ENCODE measurements around the gene CLEC2L. TPM values are rescaled to one million over a fixed set of nuclear protein-coding genes. Genes with fewer than 3 reads are reported as not detected.

Gene CLEC2L
- total RNA-seq, 4 donors from 2014 or later: not detected

DNA sequence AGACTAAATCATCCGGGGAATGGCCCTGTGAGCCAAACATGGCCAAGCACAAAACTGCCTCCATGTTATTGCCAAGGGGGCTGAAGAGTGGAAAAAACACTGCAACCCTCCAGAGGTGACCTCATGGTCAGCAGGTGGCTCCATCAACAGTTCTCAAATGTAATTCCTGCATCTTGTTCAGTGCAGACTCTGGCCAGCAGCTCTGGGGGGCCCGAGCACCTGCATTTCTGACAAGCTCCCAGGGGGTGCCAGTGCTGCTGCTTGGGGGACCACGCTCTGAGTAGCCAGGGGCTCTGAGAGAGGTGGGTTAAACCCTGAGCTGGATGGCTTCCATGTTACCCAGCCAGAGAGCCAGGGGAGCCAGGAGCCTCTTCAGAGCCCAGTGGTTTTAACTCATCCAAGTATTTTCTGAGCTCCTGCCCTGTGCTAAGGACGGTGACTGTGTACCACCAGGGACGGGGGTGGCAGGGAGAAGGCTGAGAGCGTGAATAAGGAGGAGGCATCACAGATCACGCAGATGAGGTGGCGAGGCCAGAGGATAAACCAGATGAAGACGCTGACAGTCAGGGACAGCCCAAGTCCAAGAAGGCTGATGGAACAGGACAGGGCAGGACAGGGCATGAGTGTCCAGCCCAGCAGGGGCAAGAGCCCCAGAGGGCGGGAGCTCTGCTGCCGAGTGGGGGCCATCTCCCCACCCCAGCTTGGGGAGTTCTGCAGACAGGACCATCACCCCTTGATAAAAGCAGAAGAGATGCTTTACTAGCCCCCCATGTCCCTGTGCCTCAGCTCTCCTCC lies 52.9 kb downstream of the CLEC2L start:
- no peaks in the 10 kb centered on the region for H3K27me3 ChIP-seq
- DNase-seq (ENCODE audit: extremely low spot score): no peak
- peaks cover 0 to 4% (median 0%) of the 10 kb centered on the region in 4 donors for H3K4me1 ChIP-seq
- no peaks in the 10 kb centered on the region for H3K9me3 ChIP-seq
- intact Hi-C loops (cut with DNase I): no loop called here
- no peak overlapping the region for H3K27ac ChIP-seq (replicated peaks in 1 of 4)
- peaks cover 36 to 100% (median 92%) of the 10 kb centered on the region in 4 donors for H3K36me3 ChIP-seq
- H3K4me3 ChIP-seq: no peak overlapping the region
- TF ChIP-seq, protein P1, sequence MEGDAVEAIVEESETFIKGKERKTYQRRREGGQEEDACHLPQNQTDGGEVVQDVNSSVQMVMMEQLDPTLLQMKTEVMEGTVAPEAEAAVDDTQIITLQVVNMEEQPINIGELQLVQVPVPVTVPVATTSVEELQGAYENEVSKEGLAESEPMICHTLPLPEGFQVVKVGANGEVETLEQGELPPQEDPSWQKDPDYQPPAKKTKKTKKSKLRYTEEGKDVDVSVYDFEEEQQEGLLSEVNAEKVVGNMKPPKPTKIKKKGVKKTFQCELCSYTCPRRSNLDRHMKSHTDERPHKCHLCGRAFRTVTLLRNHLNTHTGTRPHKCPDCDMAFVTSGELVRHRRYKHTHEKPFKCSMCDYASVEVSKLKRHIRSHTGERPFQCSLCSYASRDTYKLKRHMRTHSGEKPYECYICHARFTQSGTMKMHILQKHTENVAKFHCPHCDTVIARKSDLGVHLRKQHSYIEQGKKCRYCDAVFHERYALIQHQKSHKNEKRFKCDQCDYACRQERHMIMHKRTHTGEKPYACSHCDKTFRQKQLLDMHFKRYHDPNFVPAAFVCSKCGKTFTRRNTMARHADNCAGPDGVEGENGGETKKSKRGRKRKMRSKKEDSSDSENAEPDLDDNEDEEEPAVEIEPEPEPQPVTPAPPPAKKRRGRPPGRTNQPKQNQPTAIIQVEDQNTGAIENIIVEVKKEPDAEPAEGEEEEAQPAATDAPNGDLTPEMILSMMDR (IDR thresholded peaks at IDR 0.05): no peak
- TF ChIP-seq POLR2AphosphoS5 (IDR thresholded peaks at IDR 0.05) (no peak), POLR2A (IDR thresholded peaks at IDR 0.05; ENCODE audit: low read depth) (no peak), EP300 (IDR thresholded peaks at IDR 0.05) (no peak)
- 94% methylated on average over 9 of the region's 11 CpGs for WGBS

DNA sequence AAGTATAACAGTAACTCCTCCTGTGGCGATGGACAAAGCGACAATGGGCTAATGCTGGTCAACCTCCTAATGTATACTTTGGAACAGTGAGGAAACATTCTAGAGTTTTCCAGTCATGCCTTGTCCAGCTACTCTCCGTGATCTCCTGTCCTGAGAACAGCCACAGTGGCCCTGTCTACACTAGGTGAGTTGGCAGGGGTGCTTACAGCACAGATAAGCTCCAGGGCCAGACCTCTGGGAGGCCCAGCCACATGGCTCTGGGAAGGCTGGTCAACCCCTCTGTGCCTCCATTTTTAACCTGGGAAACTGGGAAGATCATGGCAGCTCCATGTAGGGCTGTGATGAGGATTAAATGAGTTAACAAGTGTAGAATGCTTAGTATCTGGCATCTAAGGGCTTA lies 57.0 kb downstream of the CLEC2L start:
- 100% methylated on average over 3 of the region's 3 CpGs for WGBS
- DNase-seq (ENCODE audit: extremely low spot score): no peak
- Histone ChIP-seq H3K27me3 (no peaks in the 10 kb centered on the region), H3K4me1 (peaks cover 0 to 10% (median 5%) of the 10 kb centered on the region in 4 donors), H3K36me3 (peaks cover 35 to 100% (median 92%) of the 10 kb centered on the region in 4 donors), H3K9me3 (no peaks in the 10 kb centered on the region), H3K4me3 (no peak overlapping the region), H3K27ac (replicated peaks in 1 of 4) (no peak overlapping the region)
- TF ChIP-seq, protein P1 (IDR thresholded peaks at IDR 0.05): no peak
- TF ChIP-seq EP300 (IDR thresholded peaks at IDR 0.05) (no peak), POLR2AphosphoS5 (IDR thresholded peaks at IDR 0.05) (no peak)
- intact Hi-C loops (cut with DNase I): no loop called here

DNA sequence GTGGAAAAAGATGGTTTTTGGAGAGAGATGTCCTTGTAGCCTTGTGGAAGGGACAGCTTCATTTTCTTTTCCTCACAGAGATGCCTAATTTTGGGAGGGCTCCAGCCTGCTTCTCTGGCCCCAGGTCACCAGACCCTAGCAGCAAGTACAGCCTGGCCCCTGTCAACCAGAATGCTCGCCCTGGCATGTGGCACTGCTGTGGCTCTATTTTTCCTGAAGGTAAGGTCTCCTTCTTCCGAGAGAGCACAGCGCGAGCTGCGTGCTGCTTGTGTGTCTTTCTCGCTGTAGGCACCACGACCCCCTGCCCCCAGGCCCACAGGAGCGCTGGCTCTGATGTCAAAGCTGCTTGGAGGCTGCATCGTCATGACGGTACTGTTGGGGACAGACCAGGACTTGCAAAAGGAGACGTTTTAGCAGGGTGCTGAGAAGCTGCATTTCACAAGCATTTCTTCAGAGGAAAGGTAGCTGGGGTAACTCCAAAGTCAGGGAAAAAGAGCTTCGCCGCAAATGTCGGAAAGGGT lies 58.7 kb downstream of the CLEC2L start:
- TF ChIP-seq, protein P1 (IDR thresholded peaks at IDR 0.05): no peak
- TF ChIP-seq EP300 (IDR thresholded peaks at IDR 0.05) (no peak), POLR2A (IDR thresholded peaks at IDR 0.05; ENCODE audit: low read depth) (no peak), POLR2AphosphoS5 (IDR thresholded peaks at IDR 0.05) (no peak)
- Histone ChIP-seq H3K36me3 (peaks cover 35 to 100% (median 86%) of the 10 kb centered on the region in 4 donors), H3K4me1 (peaks cover 0 to 10% (median 5%) of the 10 kb centered on the region in 4 donors), H3K27ac (replicated peaks in 1 of 4) (no peak overlapping the region), H3K4me3 (no peak overlapping the region), H3K27me3 (no peaks in the 10 kb centered on the region), H3K9me3 (no peaks in the 10 kb centered on the region)
- intact Hi-C loops (cut with DNase I): no loop called here
- no peak for DNase-seq (ENCODE audit: extremely low spot score)
- WGBS: 93% methylated on average over 14 of the region's 14 CpGs

DNA sequence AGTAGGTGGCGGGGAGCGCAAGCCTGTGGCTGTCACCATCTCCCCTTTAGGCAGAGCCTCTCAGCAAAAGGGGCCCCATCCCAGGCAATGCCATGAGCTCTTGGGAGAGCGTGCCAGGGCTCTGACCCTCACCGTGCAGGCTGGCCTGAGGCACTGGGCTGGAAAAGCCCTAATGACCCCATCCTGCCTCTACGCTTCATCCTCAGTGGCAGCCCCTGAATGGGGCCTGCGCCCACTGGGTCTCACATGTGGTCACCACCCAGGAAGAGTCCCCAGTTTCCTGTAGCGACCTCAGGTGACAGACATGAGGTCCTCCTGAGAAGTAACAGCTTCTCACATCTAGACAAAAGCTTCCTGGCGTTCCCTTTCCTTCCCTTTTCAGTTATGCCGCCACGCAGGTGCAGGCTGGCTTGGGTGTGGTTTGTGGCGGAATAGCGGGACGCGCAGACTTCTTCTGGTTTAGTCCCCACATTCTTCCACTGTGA lies 59.2 kb downstream of the CLEC2L start:
- no peak overlapping the region for H3K4me3 ChIP-seq
- no peaks in the 10 kb centered on the region for H3K27me3 ChIP-seq
- H3K36me3 ChIP-seq: peaks cover 35 to 99% (median 83%) of the 10 kb centered on the region in 4 donors
- WGBS: 91% methylated on average over 14 of the region's 14 CpGs
- intact Hi-C loops (cut with DNase I): no loop called here
- peaks cover 0 to 10% (median 5%) of the 10 kb centered on the region in 4 donors for H3K4me1 ChIP-seq
- H3K9me3 ChIP-seq: no peaks in the 10 kb centered on the region
- DNase-seq (ENCODE audit: extremely low spot score): no peak
- TF ChIP-seq EP300 (IDR thresholded peaks at IDR 0.05) (no peak), POLR2AphosphoS5 (IDR thresholded peaks at IDR 0.05) (no peak), POLR2A (IDR thresholded peaks at IDR 0.05; ENCODE audit: low read depth) (no peak)
- TF ChIP-seq, protein P1 (IDR thresholded peaks at IDR 0.05): no peak
- H3K27ac ChIP-seq (replicated peaks in 1 of 4): no peak overlapping the region
